Peyer's patch (tissue), 4 donors: ENCODE results near the gene NOP10.

Source experiments
- CTCF ChIP-seq, 6 experiments: fragments of 450-650 bp in 4 of 6; fragments of 200-600 bp in 2 of 6; sonication (generic) in 1 of 6; IDR thresholded peaks; one replicate each; pipeline ENCODE4 v1.5.1; 2017 to 2019; ENCODE audit warnings: antibody characterized with exemption in 6 of 6, mild to moderate bottlenecking in 3 of 6, moderate library complexity in 1 of 6
- POLR2A ChIP-seq, 2 donors: fragments of 450-650 bp; IDR thresholded peaks; one replicate each; pipeline ENCODE4 v1.5.1; 2017; ENCODE audit warnings: antibody characterized with exemption in 2 of 2, mild to moderate bottlenecking in 2 of 2, moderate library complexity in 2 of 2

- no peak for TF ChIP-seq CTCF (IDR thresholded peaks at IDR 0.05)
- TF ChIP-seq POLR2A (IDR thresholded peaks at IDR 0.05) = no peak
Measured at GRCh38 chr15:34323217-34323616, 19.7 kb downstream of the NOP10 start.
